Measurements from ENCODE around the gene FAM174C.

FAM174C gene

GRCh38 chr19:1274081-1274851, 1.1 kb upstream of the FAM174C start:
- peak overlapping the region; percentile 49 for H3K4me3 ChIP-seq (ENCODE audit: low read depth, low read length)
- no peak for DNase-seq (ENCODE audit: low read depth)
- TF ChIP-seq CTCF (IDR thresholded peaks at IDR 0.05; ENCODE audit: low read depth, low read length, missing control alignments), result no peak

GRCh38 chr19:1274852-1275259, 474 bp upstream of the FAM174C start:
- no peak for TF ChIP-seq CTCF (IDR thresholded peaks at IDR 0.05; ENCODE audit: low read depth, low read length, missing control alignments)
- peak overlapping the region; percentile 49 for H3K4me3 ChIP-seq (ENCODE audit: low read depth, low read length)
- no peak for DNase-seq (ENCODE audit: low read depth)

- TF ChIP-seq CTCF (IDR thresholded peaks at IDR 0.05; ENCODE audit: low read depth, low read length, missing control alignments), result no peak
- peak overlapping the region; percentile 75 for H3K4me3 ChIP-seq (ENCODE audit: low read depth, low read length)
- DNase-seq (ENCODE audit: low read depth), result no peak
Observed at GRCh38 chr19:1275976-1276627, 772 bp downstream of the FAM174C start.

GRCh38 chr19:1276628-1277022, 1.3 kb downstream of the FAM174C start:
- TF ChIP-seq CTCF (IDR thresholded peaks at IDR 0.05; ENCODE audit: low read depth, low read length, missing control alignments), result no peak
- no peak for DNase-seq (ENCODE audit: low read depth)

GRCh38 chr19:1277061-1277460, 1.7 kb downstream of the FAM174C start:
- no peak for TF ChIP-seq CTCF (IDR thresholded peaks at IDR 0.05; ENCODE audit: low read depth, low read length, missing control alignments)
- no peak for DNase-seq (ENCODE audit: low read depth)
- H3K4me3 ChIP-seq (ENCODE audit: low read depth, low read length), result peak overlapping the region; percentile 75; the same call in 1 of the 2 replicates

More at GRCh38 chr19:1276628-1277022, 1.3 kb downstream of the FAM174C start:
- peak overlapping the region; percentile 75 for H3K4me3 ChIP-seq (ENCODE audit: low read depth, low read length)

GRCh38 chr19:1278074-1278473, 2.7 kb downstream of the FAM174C start:
- no peak for TF ChIP-seq CTCF (IDR thresholded peaks at IDR 0.05; ENCODE audit: low read depth, low read length, missing control alignments)
- DNase-seq (ENCODE audit: low read depth), result no peak

More at GRCh38 chr19:1278074-1278473, 2.7 kb downstream of the FAM174C start:
- no peak overlapping the region for H3K4me3 ChIP-seq (ENCODE audit: low read depth, low read length)

Measured in GM12864 (cell line).